HEK293T (cell line): Measurements from ENCODE around the gene FARP2.

Experiments
- ARNT ChIP-seq: fragments of 450-650 bp; IDR thresholded peaks from 2 replicates; pipeline ENCODE4 v1.6.1; 2017; ENCODE audit warnings: mild to moderate bottlenecking
- BHLHE40 ChIP-seq: fragments of 450-650 bp; IDR thresholded peaks from 2 replicates; pipeline ENCODE4 v1.6.1; 2016; ENCODE audit warnings: mild to moderate bottlenecking, moderate library complexity, borderline replicate concordance
- CTBP1 ChIP-seq: fragments of 450-650 bp; IDR thresholded peaks from 2 replicates; pipeline ENCODE4 v1.6.1; 2016; ENCODE audit warnings: borderline replicate concordance
- ELF4 ChIP-seq: fragments of 450-650 bp; IDR thresholded peaks from 2 replicates; pipeline ENCODE4 v1.6.1; 2017; ENCODE audit warnings: antibody characterized with exemption
- FOXM1 ChIP-seq: fragments of 450-650 bp; IDR thresholded peaks from 2 replicates; pipeline ENCODE4 v1.6.1; 2017; ENCODE audit warnings: mild to moderate bottlenecking, borderline replicate concordance
- HDGF ChIP-seq: fragments of 450-650 bp; IDR thresholded peaks from 2 replicates; pipeline ENCODE4 v1.6.1; 2017; ENCODE audit warnings: antibody characterized with exemption, borderline replicate concordance
- LEF1 ChIP-seq: fragments of 450-650 bp; IDR thresholded peaks from 2 replicates; pipeline ENCODE4 v1.6.1; 2017; ENCODE audit warnings: mild to moderate bottlenecking, borderline replicate concordance
- NFRKB ChIP-seq: fragments of 450-650 bp; IDR thresholded peaks from 2 replicates; pipeline ENCODE4 v1.6.1; 2016; ENCODE audit warnings: mild to moderate bottlenecking, moderate library complexity
- ZNF384 ChIP-seq: fragments of 450-650 bp; IDR thresholded peaks from 2 replicates; pipeline ENCODE4 v1.6.1; 2016

- no peak for TF ChIP-seq CTBP1
- no peak for TF ChIP-seq ZNF384
- no peak for TF ChIP-seq ELF4
- TF ChIP-seq LEF1: no peak
- TF ChIP-seq HDGF: no peak
- no peak for TF ChIP-seq ARNT
- TF ChIP-seq FOXM1: no peak
- no peak for TF ChIP-seq BHLHE40
- TF ChIP-seq NFRKB: no peak
Observed at GRCh38 chr2:241456546-241456945, 100.5 kb downstream of the FARP2 start.
